GM19328 (cell line): ENCODE measurements around the gene FAM107B.
"Not testable (repeated sequence)": the region's sequence is repeated elsewhere in the genome, so short reads cannot be mapped to it uniquely, and the experiment has no call there.

Experiments used
- ATAC-seq: cut with Tn5 transposase; IDR thresholded peaks from one replicate; pipeline ENCODE4 v1.9.1; 2021; ENCODE audit warnings: mild to moderate bottlenecking, moderate library complexity; ENCODE audit not compliant: unreplicated experiment

Gene FAM107B

DNA sequence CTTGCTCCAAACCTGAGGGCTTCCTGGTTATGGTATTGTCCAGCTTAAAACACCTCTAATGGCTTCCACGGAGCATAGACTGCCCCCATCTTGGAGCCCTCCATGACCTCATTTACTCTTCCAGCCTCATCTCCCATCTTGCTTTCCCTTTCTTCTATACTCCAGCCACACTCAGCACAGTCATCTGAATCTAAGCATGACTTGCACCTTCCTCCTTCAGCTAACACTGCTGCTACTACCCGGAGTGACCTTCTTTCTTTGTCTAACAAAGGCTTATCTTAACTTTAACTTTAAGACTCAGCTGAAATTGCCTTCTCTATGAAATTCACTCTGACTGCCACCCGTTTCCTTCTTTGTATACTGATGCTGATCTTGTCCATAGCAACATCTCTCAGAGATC lies 135.1 kb downstream of the FAM107B start:
- no peak for ATAC-seq

DNA sequence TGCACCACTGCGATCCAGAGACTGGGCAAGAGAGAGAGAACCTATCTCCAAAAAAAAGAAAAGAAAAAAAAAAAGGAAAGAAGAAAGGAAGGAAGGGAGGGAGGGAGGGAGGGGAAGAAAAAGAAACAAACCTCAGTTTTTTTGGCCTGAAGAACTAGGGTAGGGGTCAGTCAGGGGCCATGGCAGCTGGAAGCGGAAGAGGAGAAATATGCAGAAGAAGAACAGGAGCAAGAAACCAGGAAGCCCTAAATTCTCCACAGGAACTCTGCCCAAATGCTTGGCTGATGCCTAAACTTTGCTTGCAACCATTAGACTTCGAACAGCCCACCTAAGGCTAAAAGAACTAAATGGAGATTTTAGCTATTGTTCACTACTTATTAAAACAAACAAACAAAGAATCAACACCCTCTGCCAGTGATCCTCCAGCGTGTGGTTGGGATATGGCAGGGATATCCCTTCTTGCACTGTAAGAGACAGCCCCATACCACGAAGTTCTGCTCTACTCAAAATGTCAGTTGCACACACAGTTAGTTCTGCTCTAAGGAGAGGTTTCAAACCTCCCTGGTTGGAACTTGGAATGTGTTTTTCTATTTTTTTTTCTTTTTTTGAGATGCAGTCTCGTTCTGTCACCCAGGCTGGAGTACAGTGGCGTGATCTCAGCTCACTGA lies 139.5 kb downstream of the FAM107B start:
- no peak for ATAC-seq

DNA sequence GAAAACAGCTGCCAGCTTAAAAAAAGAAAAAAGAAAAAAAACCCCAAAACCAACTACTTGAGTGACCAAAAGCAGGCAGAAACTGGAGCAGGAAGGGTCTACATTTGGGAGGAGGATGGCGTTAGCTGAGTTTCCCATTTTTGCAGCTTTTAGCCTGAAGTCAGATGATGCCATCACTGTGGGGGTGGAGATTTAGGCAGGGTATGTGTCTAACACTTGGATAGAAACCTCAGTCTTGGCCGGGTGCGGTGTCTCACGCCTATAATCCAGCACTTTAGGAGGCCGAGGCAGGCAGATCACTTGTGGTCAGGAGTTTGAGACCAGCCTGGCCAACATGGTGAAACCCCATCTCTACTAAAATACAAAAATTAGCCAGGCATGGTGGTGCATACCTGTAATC lies 140.1 kb downstream of the FAM107B start:
- ATAC-seq, result not testable (repeated sequence)

DNA sequence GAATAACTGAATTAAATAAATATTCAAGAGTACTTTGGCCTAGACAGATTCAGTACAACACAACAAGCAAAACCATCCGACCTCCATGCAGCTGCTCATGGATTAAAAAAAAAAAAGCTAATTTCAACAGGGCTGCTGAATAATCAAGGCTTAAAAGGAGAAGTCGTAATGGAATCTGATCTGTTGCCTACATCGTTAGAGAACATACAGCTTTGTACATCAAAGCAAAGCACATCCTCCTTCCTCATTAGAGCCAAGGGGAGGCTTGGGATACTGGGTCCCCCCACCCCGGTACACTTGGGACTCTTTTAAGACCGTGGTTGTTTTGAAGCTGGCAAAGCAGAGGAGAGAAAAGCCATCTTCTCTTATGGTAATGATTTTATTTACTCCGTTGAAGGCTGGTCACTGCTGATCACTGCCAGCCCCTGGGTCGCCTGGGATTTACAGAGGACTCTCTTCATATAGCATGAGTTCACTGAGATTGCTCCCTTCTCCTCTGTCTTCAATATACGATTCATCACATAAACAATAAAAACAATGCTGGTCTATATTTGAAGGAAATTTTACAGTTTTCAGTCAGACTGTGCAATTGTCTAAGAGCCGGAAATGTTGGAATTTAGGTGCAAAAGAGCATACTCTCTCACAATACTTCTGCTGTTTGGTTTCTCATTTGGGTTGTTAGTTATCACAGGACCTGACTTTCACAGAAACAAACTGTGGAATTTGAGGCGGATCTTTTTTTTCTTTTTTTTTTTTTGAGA lies 148.8 kb downstream of the FAM107B start:
- ATAC-seq, result no peak

DNA sequence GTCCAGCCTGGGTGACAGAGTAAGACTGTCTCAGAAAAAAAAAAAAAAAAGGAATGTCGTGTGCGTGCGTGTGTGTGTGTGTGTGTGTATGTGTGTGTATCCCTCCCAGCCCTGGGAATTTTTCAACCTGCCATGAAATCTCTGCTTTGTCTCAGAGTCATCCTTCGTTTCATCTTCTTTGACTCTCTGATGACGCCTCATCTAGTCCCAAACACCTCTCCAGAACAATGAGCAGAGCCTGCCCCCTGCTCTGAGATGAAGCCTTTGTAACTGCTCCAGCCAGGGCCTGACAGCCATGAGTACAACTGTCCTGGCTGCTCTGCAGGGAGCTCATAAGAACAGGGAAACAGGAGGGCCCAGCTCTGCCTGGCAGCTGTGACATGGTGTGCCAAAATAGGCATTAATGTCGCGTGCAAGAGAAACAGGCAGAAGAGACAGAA lies 149.5 kb downstream of the FAM107B start:
- ATAC-seq, result no peak

DNA sequence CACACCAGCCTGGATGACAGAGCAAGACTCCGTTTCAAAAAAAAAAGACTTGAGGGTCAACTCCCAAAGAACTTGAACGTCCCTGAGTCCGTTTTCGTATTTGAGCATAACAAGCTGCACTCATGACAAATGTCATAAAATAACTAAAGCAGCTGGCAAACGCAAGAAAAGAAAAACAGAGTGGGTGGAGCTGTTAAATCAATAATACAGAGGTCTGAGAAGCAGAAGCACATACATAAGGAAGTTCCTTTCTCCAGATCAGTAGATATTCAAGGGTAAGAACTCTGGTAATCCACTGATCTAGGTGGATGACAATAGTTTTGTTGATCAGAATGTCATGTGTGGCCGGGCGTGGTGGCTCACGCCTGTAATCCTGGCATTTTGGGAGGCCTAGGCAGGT lies 150.1 kb downstream of the FAM107B start:
- ATAC-seq, result no peak

DNA sequence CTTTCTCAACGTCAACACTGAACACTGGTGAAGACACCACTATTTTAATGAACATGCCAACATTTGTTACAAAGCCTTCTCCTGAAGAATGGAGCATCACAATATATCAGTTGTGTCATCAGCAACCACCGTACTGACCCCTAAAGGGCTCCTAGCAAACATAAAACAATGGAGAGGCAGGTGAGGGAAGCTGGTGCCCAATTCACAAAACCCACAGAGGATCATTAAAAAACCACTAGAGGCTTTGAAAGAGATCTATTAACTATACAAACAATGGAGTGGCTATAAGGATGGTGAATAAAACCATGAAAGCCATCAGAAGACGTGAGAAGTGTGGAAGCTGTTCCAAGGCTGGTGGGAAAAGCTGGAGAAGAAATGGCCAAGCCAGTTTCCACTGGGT lies 150.8 kb downstream of the FAM107B start:
- ATAC-seq, result no peak

DNA sequence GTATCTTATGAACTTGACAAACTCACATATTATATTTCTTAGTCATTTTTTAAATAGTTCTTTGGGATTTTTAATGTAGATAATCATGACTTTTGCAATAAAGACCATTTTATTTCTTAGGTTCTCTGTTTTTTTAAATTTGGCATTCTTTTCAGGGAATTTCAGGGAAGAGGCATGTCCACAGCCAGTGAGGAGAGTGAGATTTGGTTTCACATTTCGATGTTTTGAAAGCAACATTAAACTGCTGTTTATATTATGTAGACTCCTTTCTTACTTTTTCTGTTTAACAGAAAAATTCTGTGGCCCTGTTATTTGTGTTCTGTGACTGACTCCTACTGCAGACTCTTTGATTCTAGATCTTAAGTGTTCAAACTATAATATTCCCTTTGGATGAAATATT lies 153.7 kb downstream of the FAM107B start:
- no peak for ATAC-seq

DNA sequence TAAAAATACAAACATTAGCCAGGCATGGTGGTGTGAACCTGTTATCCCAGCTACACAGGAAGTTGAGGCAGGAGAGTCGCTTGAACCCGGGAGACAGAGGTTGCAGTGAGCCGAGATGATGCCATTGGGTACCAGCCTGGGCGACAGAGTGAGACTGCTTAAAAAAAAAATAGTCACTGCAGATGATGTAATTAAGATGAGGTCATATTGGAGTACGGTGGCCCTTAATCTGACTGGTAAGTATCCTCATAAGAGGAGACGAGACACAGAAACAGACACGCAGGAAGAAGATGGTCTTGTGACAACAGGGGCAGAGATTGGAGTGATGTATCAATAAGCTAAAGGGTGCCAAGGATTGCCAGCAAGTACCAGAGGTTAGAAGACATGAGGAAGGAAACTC lies 156.0 kb downstream of the FAM107B start:
- no peak for ATAC-seq

DNA sequence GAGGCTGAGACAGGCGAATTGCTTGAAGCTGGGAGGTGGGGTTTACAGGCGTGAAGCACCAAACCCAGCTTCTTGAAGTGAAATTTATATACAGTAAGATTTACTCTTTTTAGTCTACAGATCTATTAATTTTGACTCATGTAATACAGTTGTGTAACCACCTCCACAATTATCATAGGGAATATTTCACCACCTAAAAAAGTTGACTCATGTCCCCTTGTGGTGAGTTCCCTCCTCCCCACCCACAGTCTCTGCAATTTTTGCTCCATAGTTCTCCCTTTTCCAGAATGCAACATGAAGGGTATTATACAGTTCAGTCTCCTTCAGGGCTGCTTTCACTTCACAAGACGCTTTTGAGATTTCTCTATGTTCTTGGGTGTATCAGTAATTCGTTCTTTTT lies 156.8 kb downstream of the FAM107B start:
- ATAC-seq, result no peak

DNA sequence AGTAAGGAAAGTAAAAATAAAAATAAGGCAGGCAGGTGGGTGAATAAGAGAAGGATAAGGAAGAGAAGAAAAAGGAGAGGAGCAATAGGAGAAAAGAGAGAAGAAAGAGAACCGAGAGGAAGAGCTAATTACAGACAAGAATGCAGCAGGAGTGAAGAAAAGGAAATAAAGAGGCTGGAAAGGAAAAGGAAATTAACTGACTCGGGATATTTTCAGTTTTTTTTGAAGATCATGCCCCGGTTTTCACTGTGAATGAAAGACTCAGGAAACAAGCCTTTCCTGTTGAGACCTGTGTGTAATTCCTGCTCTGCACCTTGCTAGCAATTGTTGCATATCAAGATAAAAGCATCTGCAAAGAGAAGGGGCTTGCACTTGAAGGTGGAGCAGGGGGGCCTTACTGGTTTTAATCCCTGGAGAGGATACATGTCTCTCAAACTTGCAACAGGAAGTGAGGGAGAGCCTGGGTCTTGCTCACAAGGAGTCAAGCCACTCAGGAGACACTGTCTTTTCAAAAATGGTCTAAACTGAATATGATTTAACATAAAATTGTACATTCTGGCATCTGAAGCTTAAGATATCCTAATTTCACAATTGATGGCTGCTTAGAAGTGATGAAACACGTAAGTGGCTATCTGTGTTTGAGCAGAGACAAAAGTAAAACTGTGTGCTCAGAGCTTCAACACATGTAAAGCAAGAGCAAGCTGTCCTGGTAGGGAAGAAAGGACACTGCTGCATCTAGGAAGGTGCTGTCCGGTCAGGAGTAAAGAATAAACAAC lies 157.6 kb downstream of the FAM107B start:
- no peak for ATAC-seq

DNA sequence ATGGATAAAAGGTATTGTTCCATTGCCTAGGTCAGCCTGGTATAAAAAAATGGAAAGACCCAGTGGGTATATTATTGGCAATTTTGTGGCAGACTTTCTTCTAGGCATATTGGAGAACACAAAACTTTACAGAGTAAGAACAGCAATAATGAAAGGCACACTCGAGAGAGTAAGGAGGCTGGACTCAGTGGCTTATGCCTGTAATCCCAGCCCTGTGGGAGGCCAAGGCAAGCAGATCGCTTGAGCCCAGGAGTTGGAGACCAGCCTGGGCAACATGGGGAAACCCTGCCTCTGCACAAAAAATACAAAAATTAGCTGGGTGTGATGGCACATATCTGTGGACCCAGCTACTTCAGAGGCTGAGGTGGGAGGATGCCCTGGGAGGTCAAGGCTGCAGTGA lies 158.2 kb downstream of the FAM107B start:
- no peak for ATAC-seq

DNA sequence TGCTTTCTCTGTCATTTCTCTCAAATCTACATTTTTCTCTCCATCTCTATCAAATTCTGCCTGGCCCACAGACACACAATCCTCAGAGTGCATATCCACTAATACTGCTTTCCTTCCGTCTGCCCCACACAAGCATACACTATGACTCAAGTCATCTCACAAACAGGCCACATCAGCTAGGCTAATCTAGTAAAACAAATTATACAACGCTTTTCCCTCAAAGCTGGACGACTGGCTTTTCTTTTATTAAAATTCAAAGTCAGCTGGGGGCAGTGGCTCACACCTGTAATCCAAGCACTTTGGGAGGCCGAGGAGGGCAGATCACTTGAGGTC lies 161.1 kb downstream of the FAM107B start:
- ATAC-seq, result no peak

DNA sequence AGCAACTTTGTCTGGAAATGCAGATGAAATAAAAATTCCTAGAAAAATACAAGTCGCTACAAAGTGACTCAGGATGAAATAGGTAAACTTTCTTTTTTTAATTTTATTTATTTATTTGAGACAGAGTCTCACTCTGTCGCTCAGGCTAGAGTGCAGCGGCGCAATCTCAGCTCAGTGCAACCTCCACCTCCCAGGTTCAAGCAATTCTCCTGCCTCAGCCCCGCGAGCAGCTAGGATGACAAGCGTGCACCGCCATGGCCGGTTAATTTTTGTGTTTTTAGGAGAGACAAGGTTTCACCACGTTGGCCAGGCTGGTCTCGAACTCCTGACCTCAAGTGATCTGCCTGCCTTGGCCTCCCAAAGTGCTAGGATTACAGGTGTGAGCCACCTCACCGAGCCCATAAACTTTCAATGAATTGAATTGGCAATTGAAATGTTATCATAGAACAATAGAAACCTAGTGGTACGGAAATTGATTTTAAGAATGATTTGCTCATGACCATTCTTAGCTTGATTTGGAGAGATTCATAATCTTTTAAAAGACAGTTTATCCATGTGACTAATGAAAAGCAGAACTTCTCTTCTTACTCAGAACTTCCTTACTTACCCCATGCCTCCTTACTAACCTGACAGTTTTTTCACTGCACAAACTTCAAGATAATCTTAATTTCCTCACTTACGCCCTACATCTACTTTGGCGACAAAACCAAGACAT lies 161.7 kb downstream of the FAM107B start:
- no peak for ATAC-seq

DNA sequence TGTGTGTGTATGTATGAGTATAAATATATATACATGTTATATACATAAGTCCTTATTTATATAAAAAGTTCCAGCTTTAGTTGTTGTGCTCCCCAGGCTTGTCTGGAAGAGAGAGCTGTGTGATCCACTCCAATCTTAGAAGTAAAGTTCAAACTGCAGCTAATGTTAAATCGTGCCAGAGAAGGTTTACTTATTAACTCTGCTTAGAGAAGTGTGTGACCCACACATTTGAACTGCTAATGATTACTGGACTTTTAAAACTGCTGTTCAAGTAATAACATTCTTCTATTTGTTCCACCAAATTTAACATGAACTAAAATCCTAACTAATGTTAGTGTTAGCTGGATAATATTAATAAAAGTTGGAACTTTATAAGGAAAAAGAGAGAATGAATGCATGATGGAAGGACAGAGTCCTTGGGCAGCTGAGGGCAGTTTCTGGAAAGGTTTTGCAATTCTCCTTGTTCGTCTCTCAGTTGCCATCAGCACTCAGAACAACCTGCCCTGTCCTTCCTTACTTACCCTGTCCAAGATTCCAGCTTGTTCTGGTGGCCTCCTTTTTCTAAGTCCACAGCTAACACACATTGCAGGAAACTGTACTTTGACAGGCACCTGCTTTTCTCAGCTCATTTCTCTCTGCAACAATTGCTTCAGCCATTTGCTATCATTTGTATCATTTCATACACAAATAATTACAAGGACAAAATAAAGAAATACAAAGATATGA lies 162.6 kb downstream of the FAM107B start:
- no peak for ATAC-seq

DNA sequence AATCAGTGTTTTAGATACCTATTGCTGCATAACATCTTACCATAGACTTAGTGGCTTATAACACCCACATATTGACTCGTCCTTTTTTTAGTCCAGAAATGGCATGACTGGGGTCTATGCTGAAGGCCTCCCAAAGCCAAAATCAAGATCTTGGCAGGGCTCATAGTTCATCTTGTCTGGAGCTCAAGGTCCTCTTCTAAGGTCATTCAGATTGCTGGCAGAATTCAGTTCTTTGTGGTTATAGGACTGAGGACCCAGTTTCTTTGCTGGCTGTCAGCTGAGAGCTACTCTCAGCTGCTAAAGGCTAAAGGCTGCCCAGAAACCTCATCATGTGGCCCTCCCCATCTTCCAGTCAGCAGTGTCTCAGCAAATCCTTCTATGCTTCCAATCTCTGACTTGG lies 165.5 kb downstream of the FAM107B start:
- ATAC-seq, result no peak

DNA sequence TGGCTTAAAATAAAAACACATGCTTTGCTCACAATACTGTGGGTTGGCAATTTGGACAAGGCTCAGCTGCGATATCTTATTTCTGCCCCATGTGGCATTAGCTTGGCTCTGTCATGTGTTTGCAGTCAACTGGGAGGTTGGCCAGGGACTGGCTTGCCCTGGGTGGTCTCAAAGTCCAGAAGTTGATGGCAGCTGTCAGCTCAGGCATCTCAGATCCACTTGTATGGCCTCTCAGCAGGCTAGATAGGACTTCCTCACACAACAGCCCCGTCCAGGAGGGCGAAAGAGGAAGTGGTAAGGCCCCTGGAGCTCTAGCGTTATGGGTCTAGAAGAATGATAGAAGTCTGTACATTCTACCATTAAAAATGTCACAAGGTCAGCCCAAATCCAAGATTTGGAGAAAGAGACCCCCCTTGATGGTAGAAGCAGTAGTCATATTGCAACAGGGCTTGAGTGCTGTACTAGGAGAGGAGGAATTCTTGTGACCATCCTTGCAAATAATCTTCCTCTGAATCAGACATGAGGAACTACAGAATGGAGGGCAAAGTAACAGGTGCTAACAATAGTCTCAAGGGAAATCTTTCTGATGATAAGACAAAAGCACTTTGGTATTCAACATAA lies 166.2 kb downstream of the FAM107B start:
- peak; percentile 43 for ATAC-seq

DNA sequence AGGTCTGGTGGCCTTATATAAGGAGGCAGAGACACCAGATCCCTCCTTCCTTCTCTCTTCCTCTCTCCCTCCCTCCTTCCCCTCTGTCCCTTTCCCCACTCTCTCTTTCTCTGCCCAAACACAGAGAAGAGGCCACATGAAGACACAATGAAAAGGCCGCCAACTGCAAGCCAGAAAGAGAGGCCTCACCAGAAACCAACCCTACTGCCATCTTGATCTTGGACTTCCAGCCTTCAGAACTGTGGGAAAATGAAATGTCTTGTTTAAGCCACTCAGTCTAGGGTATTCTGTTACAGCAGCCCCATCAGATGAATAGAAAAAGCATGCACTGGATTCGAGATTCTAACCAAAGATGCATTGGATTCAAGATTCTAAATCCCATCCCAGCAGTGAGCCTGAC lies 168.1 kb downstream of the FAM107B start:
- no peak for ATAC-seq

DNA sequence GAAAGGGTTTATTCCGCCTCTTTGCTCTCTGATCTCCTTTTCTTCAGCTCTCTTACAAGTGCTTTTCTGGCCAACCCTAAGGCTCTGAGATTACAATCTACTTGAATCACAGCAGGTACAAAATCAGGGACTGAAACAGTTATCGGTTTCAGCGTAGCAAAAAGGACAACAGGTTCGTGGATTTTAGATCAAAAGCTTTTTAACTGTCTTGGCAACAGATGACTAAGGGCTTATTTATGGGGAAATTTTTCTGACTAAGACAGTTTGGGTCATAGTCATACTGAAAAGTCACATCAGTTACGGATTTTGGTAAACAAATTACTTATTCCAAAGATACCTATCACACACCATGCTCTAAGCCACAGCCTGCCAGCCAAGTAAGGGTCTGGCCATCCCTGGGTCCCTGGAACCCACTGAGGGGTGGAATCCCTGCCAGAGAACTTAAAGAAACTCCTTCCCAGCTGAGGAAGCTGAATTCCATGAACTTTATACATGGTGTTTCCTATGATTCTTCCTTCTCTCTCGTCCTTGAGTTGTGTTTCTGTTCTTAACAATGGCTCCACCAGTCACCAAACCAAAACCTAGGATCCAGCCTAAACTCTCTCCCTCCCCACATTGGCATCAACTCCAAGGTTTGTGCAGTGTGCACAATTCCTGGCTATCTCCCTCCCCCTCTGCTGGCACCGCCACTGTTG lies 169.3 kb downstream of the FAM107B start:
- no peak for ATAC-seq
